GM12878 (cell line): ENCODE measurements around the gene MPHOSPH6. TPM values are rescaled to one million over a fixed set of nuclear protein-coding genes. Genes with fewer than 3 reads are reported as not detected.

Experiments used
- BHLHE40 ChIP-seq, 2 experiments: fragments of 450-650 bp in 1 of 2; IDR thresholded peaks; 2 replicates each; pipeline ENCODE4 v1.6.1; 2011 to 2017; ENCODE audit warnings: low read depth in 2 of 2, borderline replicate concordance in 1 of 2, improper control_type of control experiment in 1 of 2, low read length in 1 of 2, mild to moderate bottlenecking in 1 of 2
- FOXM1 ChIP-seq: IDR thresholded peaks from 2 replicates; pipeline ENCODE4 v1.6.1; 2012; ENCODE audit warnings: low read depth, mild to moderate bottlenecking, inconsistent platforms, low read length, moderate library complexity
- PAX8 ChIP-seq: fragments of 450-650 bp; IDR thresholded peaks from 2 replicates; pipeline ENCODE4 v1.6.1; 2017; ENCODE audit warnings: mild to moderate bottlenecking, moderate library complexity
- RUNX3 ChIP-seq: IDR thresholded peaks from 2 replicates; pipeline ENCODE4 v1.6.1; 2012; ENCODE audit warnings: low read length, inconsistent platforms
- polyA plus RNA-seq, 11 experiments: library from polyadenylated mRNA; depleted of rRNA in 4 of 11; unstranded in 6 of 11; stranded (reverse) in 5 of 11; fragments of >200 nt; fragmentation: Nextera tagmentation in 4 of 11; fragmentation: Illumina TruSeq in 1 of 11; extraction: Ambion mirVana in 4 of 11; extraction: Trizol in 1 of 11; gene quantifications; 1 replicate in 1 of 11; 2 replicates in 10 of 11; pipeline versions ENCODE4 v1.2.1 to v1.2.3, GENCODE V29; 2011 to 2016; ENCODE audit warnings: inconsistent platforms in 2 of 11, missing spikeins in 2 of 11, low read depth in 1 of 11
- small RNA-seq: library from RNA; depleted of rRNA; stranded (forward); fragments of <200 nt; gene quantifications from one replicate; pipeline ENCODE3, GENCODE V24; 2014
- total RNA-seq, 4 experiments: library from RNA; depleted of rRNA in 3 of 4; stranded (reverse); fragments of >200 nt in 3 of 4; fragmentation: Illumina TruSeq in 1 of 4; extraction: Trizol in 1 of 4; gene quantifications; 2 replicates each; pipeline versions ENCODE4 v1.2.1 to v1.2.3, GENCODE V29; 2013 to 2021
- TF ChIP-seq, protein P1 (sequence below): IDR thresholded peaks from 2 replicates; pipeline ENCODE4 v1.6.1; 2011; ENCODE audit warnings: borderline replicate concordance, low read depth, mild to moderate bottlenecking, moderate library complexity, low read length; ENCODE audit not compliant: insufficient read depth, poor library complexity, severe bottlenecking
- TF ChIP-seq, protein P2 (sequence below): fragments of 450-650 bp; formaldehyde crosslinking; IDR thresholded peaks from 2 replicates; pipeline ENCODE4 v1.5.0; 2022; ENCODE audit warnings: mild to moderate bottlenecking, missing genetic modification characterization
- TF ChIP-seq, protein P3 (sequence below): fragments of 450-650 bp; IDR thresholded peaks from 2 replicates; pipeline ENCODE4 v1.6.1; 2018; ENCODE audit warnings: borderline replicate concordance, mild to moderate bottlenecking; ENCODE audit not compliant: partially characterized antibody

MPHOSPH6 gene
- total and polyA plus RNA-seq, 10 of the 15 experiments (the other 5 are each of a cell fraction or from before 2014, with no cell fraction given) = 8.9 to 39.6 (median 19.8) TPM

DNA sequence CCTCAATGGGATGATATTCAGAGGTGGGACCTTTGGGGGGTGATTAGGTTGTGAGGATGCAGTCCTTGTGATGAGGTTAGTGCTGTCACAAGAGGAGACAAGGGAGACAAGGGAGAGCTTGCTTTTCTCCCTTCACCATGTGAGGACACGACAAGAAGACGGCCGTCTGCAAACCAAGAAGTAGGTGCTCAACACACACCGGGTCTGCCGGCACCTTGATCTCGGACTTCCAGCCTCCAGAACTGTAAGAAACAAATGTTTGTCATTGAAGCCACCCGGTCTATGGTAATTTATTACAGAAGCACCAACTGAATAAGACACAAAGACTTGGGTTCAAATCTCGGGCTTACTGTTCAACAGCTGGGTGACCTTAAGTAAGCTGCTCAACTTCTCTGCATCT, 64.9 kb downstream of the MPHOSPH6 start (continued):
- TF ChIP-seq, protein P1, sequence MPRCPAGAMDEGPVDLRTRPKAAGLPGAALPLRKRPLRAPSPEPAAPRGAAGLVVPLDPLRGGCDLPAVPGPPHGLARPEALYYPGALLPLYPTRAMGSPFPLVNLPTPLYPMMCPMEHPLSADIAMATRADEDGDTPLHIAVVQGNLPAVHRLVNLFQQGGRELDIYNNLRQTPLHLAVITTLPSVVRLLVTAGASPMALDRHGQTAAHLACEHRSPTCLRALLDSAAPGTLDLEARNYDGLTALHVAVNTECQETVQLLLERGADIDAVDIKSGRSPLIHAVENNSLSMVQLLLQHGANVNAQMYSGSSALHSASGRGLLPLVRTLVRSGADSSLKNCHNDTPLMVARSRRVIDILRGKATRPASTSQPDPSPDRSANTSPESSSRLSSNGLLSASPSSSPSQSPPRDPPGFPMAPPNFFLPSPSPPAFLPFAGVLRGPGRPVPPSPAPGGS = no peak
- TF ChIP-seq PAX8 = no peak
- no peak for TF ChIP-seq FOXM1
- no peak for TF ChIP-seq RUNX3
- TF ChIP-seq BHLHE40 (IDR thresholded peaks at IDR 0.05; ENCODE audit: borderline replicate concordance in 1 of 2, low read depth in 2 of 2, low read length in 1 of 2) = no peak
- TF ChIP-seq, protein P2, sequence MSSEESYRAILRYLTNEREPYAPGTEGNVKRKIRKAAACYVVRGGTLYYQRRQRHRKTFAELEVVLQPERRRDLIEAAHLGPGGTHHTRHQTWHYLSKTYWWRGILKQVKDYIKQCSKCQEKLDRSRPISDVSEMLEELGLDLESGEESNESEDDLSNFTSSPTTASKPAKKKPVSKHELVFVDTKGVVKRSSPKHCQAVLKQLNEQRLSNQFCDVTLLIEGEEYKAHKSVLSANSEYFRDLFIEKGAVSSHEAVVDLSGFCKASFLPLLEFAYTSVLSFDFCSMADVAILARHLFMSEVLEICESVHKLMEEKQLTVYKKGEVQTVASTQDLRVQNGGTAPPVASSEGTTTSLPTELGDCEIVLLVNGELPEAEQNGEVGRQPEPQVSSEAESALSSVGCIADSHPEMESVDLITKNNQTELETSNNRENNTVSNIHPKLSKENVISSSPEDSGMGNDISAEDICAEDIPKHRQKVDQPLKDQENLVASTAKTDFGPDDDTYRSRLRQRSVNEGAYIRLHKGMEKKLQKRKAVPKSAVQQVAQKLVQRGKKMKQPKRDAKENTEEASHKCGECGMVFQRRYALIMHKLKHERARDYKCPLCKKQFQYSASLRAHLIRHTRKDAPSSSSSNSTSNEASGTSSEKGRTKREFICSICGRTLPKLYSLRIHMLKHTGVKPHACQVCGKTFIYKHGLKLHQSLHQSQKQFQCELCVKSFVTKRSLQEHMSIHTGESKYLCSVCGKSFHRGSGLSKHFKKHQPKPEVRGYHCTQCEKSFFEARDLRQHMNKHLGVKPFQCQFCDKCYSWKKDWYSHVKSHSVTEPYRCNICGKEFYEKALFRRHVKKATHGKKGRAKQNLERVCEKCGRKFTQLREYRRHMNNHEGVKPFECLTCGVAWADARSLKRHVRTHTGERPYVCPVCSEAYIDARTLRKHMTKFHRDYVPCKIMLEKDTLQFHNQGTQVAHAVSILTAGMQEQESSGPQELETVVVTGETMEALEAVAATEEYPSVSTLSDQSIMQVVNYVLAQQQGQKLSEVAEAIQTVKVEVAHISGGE = no peak
- TF ChIP-seq, protein P3, sequence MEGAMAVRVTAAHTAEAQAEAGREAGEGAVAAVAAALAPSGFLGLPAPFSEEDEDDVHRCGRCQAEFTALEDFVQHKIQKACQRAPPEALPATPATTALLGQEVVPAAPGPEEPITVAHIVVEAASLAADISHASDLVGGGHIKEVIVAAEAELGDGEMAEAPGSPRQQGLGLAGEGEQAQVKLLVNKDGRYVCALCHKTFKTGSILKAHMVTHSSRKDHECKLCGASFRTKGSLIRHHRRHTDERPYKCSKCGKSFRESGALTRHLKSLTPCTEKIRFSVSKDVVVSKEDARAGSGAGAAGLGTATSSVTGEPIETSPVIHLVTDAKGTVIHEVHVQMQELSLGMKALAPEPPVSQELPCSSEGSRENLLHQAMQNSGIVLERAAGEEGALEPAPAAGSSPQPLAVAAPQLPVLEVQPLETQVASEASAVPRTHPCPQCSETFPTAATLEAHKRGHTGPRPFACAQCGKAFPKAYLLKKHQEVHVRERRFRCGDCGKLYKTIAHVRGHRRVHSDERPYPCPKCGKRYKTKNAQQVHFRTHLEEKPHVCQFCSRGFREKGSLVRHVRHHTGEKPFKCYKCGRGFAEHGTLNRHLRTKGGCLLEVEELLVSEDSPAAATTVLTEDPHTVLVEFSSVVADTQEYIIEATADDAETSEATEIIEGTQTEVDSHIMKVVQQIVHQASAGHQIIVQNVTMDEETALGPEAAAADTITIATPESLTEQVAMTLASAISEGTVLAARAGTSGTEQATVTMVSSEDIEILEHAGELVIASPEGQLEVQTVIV = no peak

Small RNA genes within 50 kb of the gene (small RNA-seq; reads per million reads assigned to genes)
- not detected for gene RN7SKP190

Other genes starting within 250 kb of the MPHOSPH6 start
- 1.4 and 2.2 TPM in 2 replicates for gene SDR42E1, start 158.8 kb downstream of the MPHOSPH6 start, total RNA-seq (2014; rRNA removed)
- gene SDR42E1, start 158.8 kb downstream of the MPHOSPH6 start, total RNA-seq (2014; rRNA removed; fragmentation: Illumina TruSeq; extraction: Trizol) = 2.4 and 2.6 TPM in 2 replicates
- 2.6 and 3.2 TPM in 2 replicates for gene SDR42E1, start 158.8 kb downstream of the MPHOSPH6 start, total RNA-seq (2021)
- 2.0 and 2.7 TPM in 2 replicates for gene SDR42E1, start 158.8 kb downstream of the MPHOSPH6 start, polyA plus RNA-seq (2011; rRNA removed)
- 1.4 and 3.8 TPM in 2 replicates for gene SDR42E1, start 158.8 kb downstream of the MPHOSPH6 start, polyA plus RNA-seq (2014; fragmentation: Illumina TruSeq; extraction: Trizol)
- 1 to 10 TPM; 2.0 TPM for gene SDR42E1, start 158.8 kb downstream of the MPHOSPH6 start, polyA plus RNA-seq (2014; fragmentation: Nextera tagmentation; extraction: Ambion mirVana)
- 2.0 and 3.2 TPM in 2 replicates for gene SDR42E1, start 158.8 kb downstream of the MPHOSPH6 start, polyA plus RNA-seq (2014; rRNA removed)
- 1 to 10 TPM; 3.8 to 5.5 TPM for gene SDR42E1, start 158.8 kb downstream of the MPHOSPH6 start, polyA plus RNA-seq (2016; fragmentation: Nextera tagmentation; extraction: Ambion mirVana)
- gene HSD17B2, start 135.0 kb downstream of the MPHOSPH6 start, total RNA-seq (2014; rRNA removed) = not detected in 2 replicates
- gene HSD17B2, start 135.0 kb downstream of the MPHOSPH6 start, total RNA-seq (2014; rRNA removed; fragmentation: Illumina TruSeq; extraction: Trizol) = not detected in 2 replicates
- gene HSD17B2, start 135.0 kb downstream of the MPHOSPH6 start, total RNA-seq (2021) = not detected in 2 replicates
- gene HSD17B2, start 135.0 kb downstream of the MPHOSPH6 start, polyA plus RNA-seq (2011; rRNA removed) = 0.03 TPM in 1 of 2 replicates, not detected in the other
- not detected in 2 replicates for gene HSD17B2, start 135.0 kb downstream of the MPHOSPH6 start, polyA plus RNA-seq (2014; fragmentation: Illumina TruSeq; extraction: Trizol)
- not detected for gene HSD17B2, start 135.0 kb downstream of the MPHOSPH6 start, polyA plus RNA-seq (2014; fragmentation: Nextera tagmentation; extraction: Ambion mirVana)
- not detected in 2 replicates for gene HSD17B2, start 135.0 kb downstream of the MPHOSPH6 start, polyA plus RNA-seq (2014; rRNA removed)
- not detected for gene HSD17B2, start 135.0 kb downstream of the MPHOSPH6 start, polyA plus RNA-seq (2016; fragmentation: Nextera tagmentation; extraction: Ambion mirVana)